Bronchial epithelial cell (primary cell): Measurements from ENCODE around the gene RSL1D1. TPM values are rescaled to one million over a fixed set of nuclear protein-coding genes. Genes with fewer than 3 reads are reported as not detected.
"Not testable (repeated sequence)": the region's sequence is repeated elsewhere in the genome, so short reads cannot be mapped to it uniquely, and the experiment has no call there.

Experiments used
- DNase-seq: peaks from one replicate; pipeline ENCODE4 v3.0.0-alpha.2; 2010; ENCODE audit warnings: low read depth
- FAIRE-seq: peaks from 2 replicates; lab custom pipeline; 2011; peaks lifted over from hg19 to GRCh38; lab: Jason Lieb, UNC
- H3K27me3 ChIP-seq: 2 replicates; pipeline ENCODE4 v1.5.1; 2011; ENCODE audit warnings: low read length; ENCODE audit not compliant: control insufficient read depth, insufficient read depth
- H3K36me3 ChIP-seq: 2 replicates; pipeline ENCODE4 v1.5.1; 2011; ENCODE audit warnings: low read length; ENCODE audit not compliant: control insufficient read depth, insufficient read depth
- H3K4me3 ChIP-seq: 2 replicates; pipeline ENCODE4 v1.5.1; 2011; ENCODE audit warnings: mild to moderate bottlenecking, low read depth, low read length, control low read depth
- CTCF ChIP-seq: IDR thresholded peaks from 2 replicates; pipeline ENCODE4 v1.5.1; 2011; ENCODE audit warnings: mild to moderate bottlenecking, moderate library complexity, low read length, control low read depth, inconsistent platforms; ENCODE audit not compliant: insufficient read depth, severe bottlenecking
- total RNA-seq: library from RNA; depleted of rRNA; stranded (reverse); fragments of >200 nt; gene quantifications from 2 replicates; pipeline ENCODE4 v1.2.1, GENCODE V29; 2014

RSL1D1 gene
- total RNA-seq, 1 donor from 2014 or later: 68.7 TPM

- DNase-seq: peak; percentile 99
- no peaks in the 10 kb centered on the region for H3K27me3 ChIP-seq
- peak; percentile 77 for FAIRE-seq
- TF ChIP-seq CTCF: no peak
- peaks cover 5% of the 10 kb centered on the region for H3K36me3 ChIP-seq
- H3K4me3 ChIP-seq: no peak overlapping the region
These were observed 17.2 kb downstream of the RSL1D1 start for GRCh38 chr16:11833951-11834695.

GRCh38 chr16:11828696-11829095, 22.6 kb downstream of the RSL1D1 start:
- TF ChIP-seq CTCF: no peak
- no peak for DNase-seq
- Histone ChIP-seq H3K36me3 (no peaks in the 10 kb centered on the region), H3K4me3 (no peak overlapping the region), H3K27me3 (no peaks in the 10 kb centered on the region)
- FAIRE-seq: no peak

- not testable (repeated sequence) for H3K27me3 ChIP-seq, FAIRE-seq, DNase-seq
These were observed 25.7 kb downstream of the RSL1D1 start for GRCh38 chr16:11825520-11826165.

GRCh38 chr16:11824362-11824761, 27.0 kb downstream of the RSL1D1 start:
- Histone ChIP-seq H3K36me3 (no peaks in the 10 kb centered on the region), H3K27me3 (no peaks in the 10 kb centered on the region), H3K4me3 (no peak overlapping the region)
- DNase-seq (no peak), FAIRE-seq (no peak)
- no peak for TF ChIP-seq CTCF

More at GRCh38 chr16:11825520-11826165, 25.7 kb downstream of the RSL1D1 start:
- H3K4me3 ChIP-seq, H3K36me3 ChIP-seq: not testable (repeated sequence)

GRCh38 chr16:11823645-11824044, 27.7 kb downstream of the RSL1D1 start:
- FAIRE-seq, H3K4me3 ChIP-seq, DNase-seq, H3K36me3 ChIP-seq, H3K27me3 ChIP-seq: not testable (repeated sequence)

GRCh38 chr16:11819798-11820197, 31.5 kb downstream of the RSL1D1 start:
- DNase-seq (no peak), FAIRE-seq (no peak)
- no peak for TF ChIP-seq CTCF
- Histone ChIP-seq H3K36me3 (no peaks in the 10 kb centered on the region), H3K4me3 (no peak overlapping the region), H3K27me3 (no peaks in the 10 kb centered on the region)

- H3K4me3 ChIP-seq, DNase-seq, H3K27me3 ChIP-seq, H3K36me3 ChIP-seq, FAIRE-seq: not testable (repeated sequence)
These were observed 32.4 kb downstream of the RSL1D1 start for GRCh38 chr16:11818970-11819369.
